CD4-positive, alpha-beta T cell treated with Interleukin-10 for 1 hour (primary cell): Measurements from ENCODE around the gene TRIM3.

Experiments
- DNase-seq: peaks from one replicate; pipeline ENCODE4 v3.0.0-alpha.2; 2020

TRIM3 gene

DNA sequence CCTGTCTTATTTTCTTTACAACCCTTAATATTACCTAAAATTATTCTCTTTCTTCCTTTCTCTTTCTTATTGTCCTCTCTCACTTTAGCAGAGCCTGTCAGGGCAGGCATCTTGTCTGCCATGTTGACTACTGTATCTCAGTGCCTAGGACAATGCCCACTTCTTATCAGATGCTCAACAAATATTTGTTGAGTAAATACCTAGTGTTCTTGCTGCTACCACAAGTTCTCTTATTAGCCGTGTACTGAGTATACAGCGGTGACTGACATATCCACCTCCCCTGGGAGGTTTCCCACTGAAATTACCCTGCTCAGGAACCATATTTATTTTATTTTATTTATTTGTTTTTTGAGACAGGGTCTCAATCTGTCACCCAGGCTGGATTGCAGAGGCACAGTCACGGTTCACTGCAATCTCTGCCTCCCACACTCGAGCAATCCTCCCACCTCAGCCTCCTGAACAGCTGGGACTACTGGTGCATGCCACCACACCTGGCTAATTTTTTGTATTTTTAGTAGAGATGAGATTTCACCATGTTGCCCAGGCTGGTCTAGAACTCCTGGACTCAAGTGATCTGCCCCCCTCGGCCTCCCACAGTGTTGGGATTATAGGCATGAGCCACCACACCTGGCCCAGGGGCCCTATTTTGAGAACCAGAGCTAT lies 39.6 kb downstream of the TRIM3 start:
- DNase-seq: no peak

- no peak for DNase-seq
These were observed 41.9 kb downstream of the TRIM3 start for GRCh38 chr11:6431861-6432260.

- no peak for DNase-seq
These were observed 46.2 kb downstream of the TRIM3 start for GRCh38 chr11:6427516-6427915.

GRCh38 chr11:6420677-6421076 lies 53.1 kb downstream of the TRIM3 start:
- DNase-seq: no peak

DNA sequence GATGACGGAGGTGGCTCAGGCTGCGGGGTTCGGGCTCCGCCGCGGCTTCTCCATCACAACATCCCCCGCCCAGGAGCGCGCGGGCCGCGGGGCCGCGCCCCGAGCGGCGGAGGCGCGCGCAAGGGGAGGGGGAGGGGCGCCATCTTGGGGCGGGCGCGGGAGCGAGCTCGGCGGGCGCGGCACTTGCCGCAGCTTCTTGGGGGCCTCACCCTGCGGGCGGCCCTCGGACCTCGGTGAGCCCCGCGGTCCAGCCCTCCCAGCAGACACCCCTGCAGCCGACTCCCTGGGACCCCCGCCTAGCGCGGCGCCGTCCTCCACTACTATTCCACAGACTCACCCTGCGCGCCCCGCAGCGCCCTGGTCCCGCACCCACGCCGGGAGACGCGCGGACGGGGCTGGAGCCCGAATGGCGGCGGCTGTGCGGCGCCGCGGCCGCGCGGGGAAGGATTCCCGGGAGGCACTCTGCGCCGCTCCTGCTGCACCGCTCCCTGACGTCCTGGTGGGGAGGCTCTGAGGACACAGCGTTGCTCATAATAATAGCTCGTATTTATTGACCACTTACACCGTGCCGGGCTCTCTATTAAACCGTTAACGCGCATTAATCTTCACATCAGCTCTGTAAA lies 54.6 kb downstream of the TRIM3 start, which contains the start of gene APBB1:
Gene APBB1, minus strand, starts transcription at position 86 of the 623 bp plus-strand sequence. CDS start 7,747 bp downstream, outside the sequence.
- peak; percentile 82 for DNase-seq

DNA sequence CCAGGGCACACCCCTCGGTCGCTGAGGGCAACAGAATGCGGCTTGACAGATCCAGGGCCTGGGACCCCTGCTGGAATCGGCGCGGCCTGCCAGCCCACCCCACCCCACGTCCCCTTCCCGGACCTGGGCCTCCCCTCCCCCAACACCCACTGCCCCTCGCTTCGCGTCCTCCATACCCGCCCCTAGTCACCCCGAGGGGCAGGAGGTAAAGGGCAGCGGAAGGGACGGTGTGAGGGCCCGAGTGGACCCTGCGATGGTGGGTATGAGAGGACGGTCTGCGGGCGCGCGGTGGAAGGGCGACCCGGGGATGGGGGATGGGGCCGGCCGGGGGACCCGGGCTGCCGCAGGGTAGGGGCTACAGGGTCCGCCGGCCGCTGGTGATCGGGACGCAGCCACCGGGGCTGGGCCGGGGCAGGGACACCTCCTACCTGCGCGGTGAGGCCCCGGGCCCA lies 55.2 kb downstream of the TRIM3 start:
- DNase-seq: no peak

GRCh38 chr11:6417907-6418556 lies 55.7 kb downstream of the TRIM3 start:
- DNase-seq: peak; percentile 23

DNA sequence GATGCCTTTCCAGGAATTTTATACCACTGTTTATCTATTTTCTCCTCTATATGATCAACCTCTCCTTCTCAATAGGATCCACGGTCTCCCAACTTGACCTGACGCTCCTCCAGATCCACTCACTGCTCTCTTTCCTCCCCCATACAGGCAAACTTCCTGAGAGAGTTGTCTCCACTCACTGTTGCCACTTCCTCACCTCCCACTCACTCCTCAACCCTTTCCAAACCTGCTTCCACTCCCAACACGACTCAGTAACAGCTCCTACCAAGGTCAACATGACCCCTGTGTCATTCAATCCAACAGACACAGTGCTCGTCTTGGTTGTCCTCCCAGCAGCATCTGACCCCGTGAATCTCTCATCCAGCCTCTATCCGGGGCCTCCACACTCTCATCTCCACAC lies 57.9 kb downstream of the TRIM3 start:
- no peak for DNase-seq

- peak; percentile 16 for DNase-seq
These were observed 58.8 kb downstream of the TRIM3 start for GRCh38 chr11:6414874-6415328.

GRCh38 chr11:6413791-6414201 lies 59.9 kb downstream of the TRIM3 start:
- peak; percentile 67 for DNase-seq

DNA sequence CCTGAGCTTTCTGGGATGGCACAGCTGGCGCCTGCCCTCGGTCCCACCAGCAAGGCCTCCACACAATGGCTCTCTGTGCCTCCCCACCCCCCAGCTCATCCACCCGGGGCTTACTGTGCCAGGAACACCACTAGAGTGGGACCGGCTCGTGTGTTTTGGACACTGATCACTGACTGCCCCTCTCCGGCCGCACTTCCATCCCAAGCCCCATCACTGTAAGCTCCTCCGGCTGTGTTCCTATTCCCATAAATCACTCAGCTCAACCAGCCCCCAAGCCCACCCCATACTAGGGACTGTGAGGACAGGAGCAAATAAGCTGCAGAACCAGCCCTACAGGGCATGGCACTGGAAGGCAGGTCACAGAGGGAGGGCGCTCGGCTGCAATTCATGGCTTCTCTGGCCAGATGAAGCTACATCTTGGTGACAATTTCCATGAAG lies 62.1 kb downstream of the TRIM3 start:
- no peak for DNase-seq

DNA sequence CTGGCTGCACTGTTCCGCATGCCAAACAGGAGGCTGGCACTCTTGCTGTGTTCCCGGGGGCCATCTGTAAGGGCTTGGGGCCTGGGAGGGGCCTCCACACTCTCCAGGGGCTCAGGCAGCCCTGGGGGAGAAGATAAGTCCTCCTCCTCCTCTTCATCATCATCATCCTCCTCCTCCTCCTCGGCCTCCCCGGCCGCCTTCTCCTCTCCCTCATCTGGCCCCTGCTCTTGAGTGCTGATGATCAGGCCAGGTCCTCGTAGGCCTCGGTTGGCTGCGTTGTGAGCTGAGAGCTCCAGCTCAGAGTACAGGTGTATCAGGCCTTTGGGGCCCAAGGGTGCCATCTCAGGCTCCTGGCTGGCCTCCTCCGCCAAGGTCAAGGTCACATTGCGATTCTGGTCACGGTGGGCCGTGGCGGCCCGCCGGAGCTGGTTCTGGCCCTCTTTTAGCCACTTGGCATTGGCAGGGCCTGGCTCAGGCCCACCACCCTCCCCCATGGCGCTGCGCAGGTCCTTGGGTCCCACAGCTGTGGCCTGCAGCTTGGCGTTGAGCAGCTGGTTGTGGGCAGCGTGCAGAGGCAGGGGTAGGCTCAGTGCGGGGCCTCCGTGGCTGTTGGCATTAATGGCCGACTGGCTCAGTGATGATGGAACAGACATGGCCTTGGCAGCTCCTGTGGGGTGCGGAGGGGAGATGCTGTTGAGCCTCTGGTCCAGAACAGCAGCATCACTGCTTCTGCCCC lies 62.9 kb downstream of the TRIM3 start:
- no peak for DNase-seq

DNA sequence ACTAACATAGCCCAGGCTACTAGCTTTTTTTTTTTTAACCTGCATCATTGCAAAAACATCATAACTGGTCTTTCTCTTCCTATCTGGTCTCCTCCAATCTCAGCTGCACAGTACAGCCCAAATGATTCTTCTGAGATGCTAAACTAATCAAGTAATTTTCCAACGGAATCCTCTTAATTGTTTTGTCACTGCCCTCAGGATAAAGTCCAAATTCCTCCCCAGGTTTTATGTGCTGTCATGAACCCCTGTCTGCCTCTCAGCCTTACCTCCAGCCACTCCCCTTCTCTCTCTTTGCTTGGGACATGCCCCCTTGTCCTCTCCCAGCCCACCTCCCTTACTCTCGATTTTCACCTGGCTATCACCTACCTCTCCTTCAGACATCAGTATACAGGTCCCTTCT lies 67.4 kb downstream of the TRIM3 start:
- no peak for DNase-seq

GRCh38 chr11:6405846-6406245 lies 67.9 kb downstream of the TRIM3 start:
- no peak for DNase-seq

DNA sequence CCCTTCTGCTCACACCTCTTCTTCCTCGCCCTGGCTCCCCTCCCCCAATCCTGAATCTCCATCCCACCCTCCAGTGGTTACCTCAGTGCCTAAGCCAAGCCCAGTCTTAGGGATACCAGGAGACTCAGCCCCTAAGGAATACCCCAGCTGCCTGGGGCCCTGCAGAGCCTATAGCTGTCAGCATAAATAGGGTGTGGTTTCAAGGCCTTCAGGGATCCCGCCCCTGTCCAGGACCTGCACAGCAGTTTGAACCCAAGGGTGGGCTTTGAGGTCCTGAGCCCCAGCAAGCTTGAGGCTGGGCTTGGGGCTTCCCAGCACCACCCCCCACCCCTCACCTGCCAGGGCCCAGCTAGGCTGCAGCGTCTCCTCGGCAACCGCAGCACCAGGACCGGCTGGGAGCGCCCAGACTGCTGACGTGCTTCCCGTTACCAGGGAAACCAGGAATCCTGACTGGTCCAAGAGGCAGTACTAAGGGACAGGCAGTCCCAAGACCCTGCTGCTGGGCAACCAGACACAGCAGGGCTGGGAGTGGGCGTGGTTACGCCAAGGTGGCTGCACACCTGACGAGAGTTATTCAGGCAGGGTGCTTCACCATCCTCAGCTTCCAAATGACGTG lies 68.6 kb downstream of the TRIM3 start:
- no peak for DNase-seq

DNA sequence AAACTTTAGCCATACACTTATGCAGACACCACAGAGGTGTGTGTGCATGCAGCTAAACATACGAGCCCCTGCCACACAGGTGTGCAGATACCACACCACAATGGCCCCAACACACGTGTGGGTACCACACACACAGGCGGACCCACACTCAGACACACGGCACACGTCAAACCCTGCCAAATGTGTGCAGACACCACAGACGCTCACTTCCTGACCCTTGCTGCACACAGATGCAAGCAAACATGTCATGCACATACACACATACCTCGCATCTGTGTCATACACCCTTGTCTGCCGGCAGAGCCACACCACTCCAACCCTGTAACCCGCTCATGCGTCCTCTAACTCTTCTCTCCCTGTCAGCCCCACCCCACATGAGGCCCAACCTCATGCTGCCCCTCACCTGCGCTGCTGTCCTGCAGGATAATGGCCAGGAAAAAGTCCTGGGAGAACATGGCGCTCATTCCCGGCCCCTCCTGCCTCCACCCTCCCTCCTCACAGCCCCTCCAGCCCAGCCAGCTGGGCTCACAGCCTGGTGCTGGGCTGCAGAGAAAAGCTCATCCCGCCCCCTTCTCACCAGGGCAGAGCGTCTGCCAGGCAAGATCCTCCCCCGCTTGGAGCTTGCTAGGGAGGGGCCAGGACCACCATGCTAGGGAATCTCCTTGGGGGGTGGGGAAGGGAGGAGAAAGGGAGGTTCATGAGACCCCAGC lies 69.2 kb downstream of the TRIM3 start:
- peak; percentile 26 for DNase-seq

- no peak for DNase-seq
These were observed 70.2 kb downstream of the TRIM3 start for GRCh38 chr11:6403539-6403938.

DNA sequence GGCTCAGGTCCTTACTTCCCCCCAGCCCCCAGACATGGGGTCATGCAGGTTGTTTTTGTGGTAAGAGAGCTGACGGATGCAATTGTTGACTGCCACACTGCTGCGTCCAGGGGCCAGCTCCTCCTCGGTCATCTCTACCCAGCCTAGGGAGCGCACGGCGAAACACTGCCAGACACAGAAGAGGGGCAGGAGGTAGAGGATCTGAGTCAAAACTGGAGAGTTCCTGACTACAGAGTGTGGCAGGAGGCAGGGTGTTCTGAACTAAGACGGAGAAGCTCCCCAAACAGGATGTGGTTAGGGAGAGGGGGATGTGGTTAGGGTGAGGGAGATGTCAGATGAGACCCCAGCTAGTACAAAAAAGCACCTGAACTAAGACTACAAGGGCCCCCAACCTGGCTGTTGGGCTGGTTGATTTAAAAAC lies 71.2 kb downstream of the TRIM3 start:
- DNase-seq: peak; percentile 84

GRCh38 chr11:6402061-6402470 lies 71.7 kb downstream of the TRIM3 start:
- DNase-seq: peak; percentile 23

GRCh38 chr11:6401464-6401863 lies 72.3 kb downstream of the TRIM3 start:
- DNase-seq: no peak

DNA sequence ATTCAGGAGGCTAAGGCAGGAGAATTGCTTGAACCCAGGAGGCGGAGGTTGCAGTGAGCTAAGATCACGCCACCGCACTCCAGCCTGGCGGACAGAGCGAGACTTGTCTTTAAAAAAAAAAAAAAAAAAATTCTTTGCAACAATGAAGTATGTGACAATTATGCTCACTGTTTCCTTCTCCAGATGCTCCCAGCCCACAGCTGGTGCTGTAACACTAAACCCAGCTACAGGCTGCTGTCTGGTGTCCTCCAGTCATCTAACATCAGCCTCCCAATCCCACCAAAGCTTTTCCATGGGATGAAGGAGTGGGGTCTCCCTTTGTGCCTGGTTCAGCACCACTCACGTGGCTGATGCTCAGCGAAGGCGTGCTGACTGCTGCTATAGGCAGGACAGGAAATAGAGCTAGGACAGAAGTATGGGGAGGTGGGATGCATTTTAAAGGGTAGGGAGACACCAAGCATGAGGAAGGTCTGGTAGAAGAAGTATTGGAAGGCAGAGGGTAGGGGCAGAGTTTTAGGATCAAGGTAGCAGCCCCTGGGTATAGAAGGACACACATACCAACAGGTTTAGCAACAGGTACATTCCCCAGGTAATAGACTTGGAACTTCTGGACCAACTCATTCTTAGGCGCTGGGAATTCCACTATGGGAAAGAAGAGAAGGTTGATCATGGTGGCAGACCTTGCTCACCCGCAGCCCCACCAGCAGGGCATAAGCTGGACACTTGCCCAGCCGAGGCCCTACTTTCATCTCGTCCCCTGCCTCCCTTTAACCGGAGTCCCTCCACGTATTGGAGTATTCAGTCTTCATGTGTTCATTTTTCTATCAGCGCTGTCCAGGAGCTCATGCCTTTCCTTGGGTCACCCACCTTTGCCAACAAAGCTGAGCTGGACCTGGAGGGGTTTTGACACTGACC lies 73.1 kb downstream of the TRIM3 start:
- no peak for DNase-seq
